Epithelial cell of esophagus (primary cell): ENCODE data around the gene XPO5.
A peak's percentile ranks its signal among the peaks of the same experiment; 100 is the strongest.

Experiments used
- DNase-seq: peaks from one replicate; pipeline ENCODE4 v3.0.0; 2010; ENCODE audit warnings: low read depth
- H3K4me3 ChIP-seq: 2 replicates; pipeline ENCODE4 v1.5.1; 2011; ENCODE audit warnings: mild to moderate bottlenecking, low read length, control low read depth
- CTCF ChIP-seq: IDR thresholded peaks from 2 replicates; pipeline ENCODE4 v1.5.1; 2011; ENCODE audit warnings: low read depth, mild to moderate bottlenecking, low read length, control low read depth, inconsistent platforms; ENCODE audit not compliant: insufficient read depth; ENCODE audit errors: missing control alignments

XPO5 gene

GRCh38 chr6:43517505-43518357, 58.1 kb downstream of the XPO5 start:
- peak overlapping the region; percentile 98 for H3K4me3 ChIP-seq
- TF ChIP-seq CTCF: no peak
- DNase-seq: peak; percentile 27

GRCh38 chr6:43516697-43517504, 58.9 kb downstream of the XPO5 start, which contains the start of the genes POLR1C and YIPF3:
Gene POLR1C, plus strand, starts transcription at chr6:43517089. Its CDS starts 21 bp downstream, at chr6:43517110.
Gene YIPF3, minus strand, starts transcription at chr6:43516926. Its CDS starts 119 bp downstream, at chr6:43516807.
- peak within 1 kb of the TSS; percentile 98 for H3K4me3 ChIP-seq
- DNase-seq: peak; percentile 98
- no peak for TF ChIP-seq CTCF

GRCh38 chr6:43516367-43516696, 59.5 kb downstream of the XPO5 start:
- no peak for TF ChIP-seq CTCF
- no peak for DNase-seq
- peak overlapping the region; percentile 98 for H3K4me3 ChIP-seq

- DNase-seq: no peak
- H3K4me3 ChIP-seq: peak overlapping the region; percentile 98
- no peak for TF ChIP-seq CTCF
Measured at GRCh38 chr6:43515808-43516207, 60.0 kb downstream of the XPO5 start.

- TF ChIP-seq CTCF: no peak
- H3K4me3 ChIP-seq: no peak overlapping the region
- no peak for DNase-seq
Measured at GRCh38 chr6:43511824-43512415, 63.9 kb downstream of the XPO5 start.

- no peak for TF ChIP-seq CTCF
- peak overlapping the region; percentile 53 for H3K4me3 ChIP-seq
- DNase-seq: no peak
Measured at GRCh38 chr6:43510827-43511163, 65.0 kb downstream of the XPO5 start.
